HG03378 (cell line): ENCODE results near the gene CSTF3.
"Not testable (repeated sequence)": the region's sequence is repeated elsewhere in the genome, so short reads cannot be mapped to it uniquely, and the experiment has no call there.

ENCODE experiments used
- ATAC-seq: cut with Tn5 transposase; IDR thresholded peaks from one replicate; pipeline ENCODE4 v1.9.1; 2021; ENCODE audit warnings: mild to moderate bottlenecking, moderate library complexity; ENCODE audit not compliant: unreplicated experiment

CSTF3 gene

DNA sequence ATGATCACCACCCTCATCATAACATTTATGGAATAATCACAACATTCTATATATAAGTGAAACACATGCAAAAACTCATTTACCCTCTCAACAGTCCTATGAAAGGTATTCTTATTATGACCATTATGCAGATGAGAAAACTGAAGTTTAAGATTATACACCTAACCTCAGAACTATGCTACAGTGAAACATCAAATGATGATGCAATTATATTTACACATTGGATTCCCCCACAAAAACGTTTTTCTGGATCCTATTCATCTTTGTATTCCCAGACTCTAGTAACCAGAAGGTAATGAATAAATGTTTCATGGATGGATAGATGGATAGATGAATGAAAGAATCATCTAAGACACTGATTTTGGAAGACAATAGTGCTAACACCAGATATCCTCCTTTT is 67.1 kb downstream of the CSTF3 start:
- ATAC-seq, result no peak

DNA sequence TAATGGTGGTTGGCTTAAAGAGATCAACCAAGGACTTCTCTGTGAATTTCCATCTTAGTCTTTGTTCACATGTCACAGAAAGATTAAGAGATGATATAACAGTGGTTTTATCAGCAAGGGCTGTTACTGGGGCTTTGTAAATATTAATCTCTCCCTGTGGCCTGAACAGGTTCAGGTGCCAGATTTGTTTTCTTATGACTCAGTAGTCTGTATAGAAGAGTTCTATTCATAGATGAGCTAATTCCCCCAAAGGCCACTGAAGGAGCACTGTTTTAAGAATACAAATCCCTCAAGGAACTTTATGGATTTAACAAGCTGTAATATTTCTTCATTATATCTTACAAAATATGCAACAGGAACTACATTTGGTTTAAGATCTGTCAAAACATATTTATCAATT is 71.5 kb downstream of the CSTF3 start:
- no peak for ATAC-seq

DNA sequence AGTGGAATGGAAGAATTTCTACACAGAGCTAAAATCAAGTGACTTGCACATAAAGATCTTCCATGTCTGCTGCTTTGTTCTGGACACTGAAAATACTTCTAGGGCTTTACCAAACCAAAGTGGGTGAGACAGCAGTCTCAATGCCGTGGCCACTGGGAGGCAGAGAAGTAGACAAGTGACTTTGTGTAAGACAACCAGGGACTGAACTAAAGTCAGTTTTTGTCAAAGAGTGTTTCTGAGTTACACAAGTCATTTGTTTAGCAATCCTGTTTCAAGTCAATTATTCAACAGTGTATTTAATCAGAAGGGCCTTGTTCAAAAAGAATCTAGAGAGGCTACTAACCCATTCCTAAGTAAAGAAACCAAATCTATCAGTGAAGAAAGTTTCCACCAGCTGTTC is 75.3 kb downstream of the CSTF3 start:
- ATAC-seq, result no peak

DNA sequence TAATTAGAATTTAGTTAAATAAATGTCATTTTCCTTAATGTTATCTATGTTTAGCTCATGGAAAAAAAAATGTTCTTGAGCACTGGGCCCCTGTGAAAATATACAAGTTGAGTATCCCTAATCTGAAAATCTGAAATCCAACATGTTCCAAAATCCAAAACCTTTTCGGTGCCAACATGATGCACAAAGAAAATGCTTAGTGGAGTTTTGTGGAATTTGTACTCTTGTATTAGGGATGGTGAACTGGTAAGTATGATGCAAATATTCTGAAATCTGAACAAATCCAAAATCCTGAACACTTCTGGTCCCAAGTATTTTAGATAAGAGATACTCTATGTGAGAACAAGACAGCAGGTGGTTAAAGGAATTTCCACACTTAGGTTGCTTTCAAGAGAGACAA is 77.4 kb downstream of the CSTF3 start:
- ATAC-seq, result no peak

DNA sequence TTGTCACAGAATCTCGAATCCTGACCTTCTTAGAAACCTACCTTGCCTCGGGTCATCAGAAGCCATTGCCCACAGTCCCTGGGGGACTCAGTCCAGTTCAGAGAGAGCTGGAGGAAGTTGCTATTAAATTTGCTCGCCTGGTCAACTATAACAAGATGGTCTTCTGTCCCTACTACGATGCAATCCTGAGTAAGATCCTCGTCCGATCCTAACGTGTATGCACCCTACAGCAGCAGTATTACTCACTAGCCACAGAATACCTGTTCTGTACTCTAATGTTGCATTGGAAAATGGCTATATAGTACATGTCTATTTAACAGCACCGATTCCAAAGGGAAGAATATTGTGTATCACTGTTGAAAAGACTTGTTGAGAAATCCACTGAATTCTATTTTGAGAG is 88.8 kb downstream of the CSTF3 start:
- ATAC-seq, result no peak

DNA sequence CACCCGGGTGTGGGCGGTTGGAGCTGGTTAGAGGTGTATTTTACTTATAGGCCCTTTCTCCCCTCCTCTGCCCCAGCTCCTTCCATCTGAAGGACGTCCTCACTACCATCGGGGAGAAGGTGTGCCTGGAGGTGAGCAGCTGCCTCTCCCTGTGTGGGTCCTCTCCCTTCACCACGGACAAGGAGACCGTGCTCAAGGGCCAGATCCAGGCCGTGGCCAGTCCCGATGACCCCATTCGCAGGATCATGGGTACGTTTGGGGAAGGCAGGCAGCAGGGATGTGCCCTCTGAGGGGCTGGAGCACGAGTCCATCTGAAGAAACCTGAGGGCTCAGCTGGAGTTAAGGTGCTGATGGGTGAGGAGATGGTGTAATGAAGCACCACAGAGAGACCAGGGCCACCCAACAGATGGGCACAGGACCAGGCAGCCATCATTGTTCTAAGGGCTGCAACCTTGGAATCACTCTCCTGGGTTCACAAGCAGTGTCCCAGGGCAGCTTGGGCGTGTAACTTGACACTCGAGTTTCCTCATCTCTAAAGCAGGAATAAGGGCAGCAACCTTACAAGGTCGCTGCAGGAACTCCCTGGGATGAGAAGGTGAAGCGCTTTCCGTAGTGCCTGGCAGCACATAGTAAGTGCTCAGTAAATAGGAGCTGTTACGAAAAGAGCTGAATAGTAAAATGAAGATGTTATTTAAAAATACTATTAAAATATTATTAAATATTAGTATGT is 92.5 kb downstream of the CSTF3 start:
- ATAC-seq, result no peak

DNA sequence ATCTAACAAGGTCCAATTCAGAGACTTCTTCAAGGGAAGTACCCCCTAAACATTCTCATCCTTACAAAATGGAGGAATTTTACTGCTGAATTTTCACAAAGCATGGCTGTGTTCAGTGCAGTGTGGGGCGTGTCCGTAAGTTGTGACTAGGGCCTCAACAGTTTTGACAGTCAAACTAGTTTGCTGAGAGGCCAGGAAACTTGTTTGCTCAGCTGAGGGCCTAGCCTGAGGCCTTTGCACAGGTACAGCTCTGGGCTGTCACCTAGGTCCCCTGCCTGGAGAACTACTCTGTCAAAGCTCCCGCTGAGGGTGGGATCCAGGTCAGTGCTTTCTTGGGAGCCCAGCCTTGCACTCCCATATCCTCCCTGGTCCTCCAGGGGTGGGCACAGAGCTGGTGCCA is 94.0 kb downstream of the CSTF3 start:
- ATAC-seq, result no peak

DNA sequence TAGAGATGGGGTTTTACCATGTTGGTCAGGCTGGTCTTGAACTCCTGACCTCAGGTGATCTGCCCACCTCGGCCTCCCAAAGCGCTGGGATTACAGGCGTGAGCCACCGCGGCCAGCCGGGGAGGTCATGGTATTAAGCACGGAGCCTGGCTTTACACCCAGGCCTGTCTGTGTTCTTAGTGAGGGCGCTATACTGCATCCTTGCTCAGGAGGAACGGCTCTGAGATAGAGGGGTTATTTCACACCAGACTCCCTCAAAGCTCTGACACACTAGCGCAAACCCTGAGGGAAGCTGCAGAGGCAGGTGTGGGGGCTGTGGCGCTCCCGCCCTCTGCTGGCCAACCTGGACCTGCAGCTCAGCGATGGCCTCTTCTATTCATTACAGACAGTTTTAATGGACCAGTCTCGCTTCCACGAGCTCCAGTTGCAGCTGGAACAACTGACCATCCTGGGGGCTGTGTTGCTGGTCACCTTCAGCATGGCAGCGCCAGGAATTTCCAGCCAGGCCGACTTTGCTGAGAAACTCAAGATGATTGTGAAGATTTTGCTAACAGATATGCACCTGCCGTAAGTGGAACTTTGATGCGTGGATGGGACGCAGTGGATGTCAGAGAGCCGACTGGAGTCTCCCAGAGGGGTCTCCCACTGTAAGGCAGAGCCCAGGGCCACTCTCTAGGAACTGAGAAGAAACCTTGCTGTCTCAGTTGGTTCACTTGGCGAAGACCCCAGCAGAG is 95.7 kb downstream of the CSTF3 start:
- no peak for ATAC-seq

DNA sequence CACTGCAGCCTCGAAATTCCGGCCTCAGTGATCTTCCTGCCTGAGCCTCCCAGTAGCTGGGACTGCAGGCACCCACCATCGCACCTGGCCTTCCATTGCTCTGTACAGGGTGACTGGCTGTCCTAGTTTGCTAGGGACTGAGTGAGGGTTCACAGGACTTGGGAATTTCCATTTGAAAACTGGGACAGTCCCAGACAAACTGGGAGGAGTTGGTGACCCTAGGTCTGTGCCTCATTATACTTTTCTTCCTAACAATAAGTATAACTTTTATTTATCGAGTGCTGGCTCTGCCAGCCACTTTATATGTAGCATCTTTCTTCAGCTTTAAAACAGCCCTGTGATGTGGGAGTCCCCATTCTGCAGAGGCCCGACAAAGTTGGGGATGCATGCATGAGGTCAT is 96.4 kb downstream of the CSTF3 start:
- ATAC-seq, result no peak

DNA sequence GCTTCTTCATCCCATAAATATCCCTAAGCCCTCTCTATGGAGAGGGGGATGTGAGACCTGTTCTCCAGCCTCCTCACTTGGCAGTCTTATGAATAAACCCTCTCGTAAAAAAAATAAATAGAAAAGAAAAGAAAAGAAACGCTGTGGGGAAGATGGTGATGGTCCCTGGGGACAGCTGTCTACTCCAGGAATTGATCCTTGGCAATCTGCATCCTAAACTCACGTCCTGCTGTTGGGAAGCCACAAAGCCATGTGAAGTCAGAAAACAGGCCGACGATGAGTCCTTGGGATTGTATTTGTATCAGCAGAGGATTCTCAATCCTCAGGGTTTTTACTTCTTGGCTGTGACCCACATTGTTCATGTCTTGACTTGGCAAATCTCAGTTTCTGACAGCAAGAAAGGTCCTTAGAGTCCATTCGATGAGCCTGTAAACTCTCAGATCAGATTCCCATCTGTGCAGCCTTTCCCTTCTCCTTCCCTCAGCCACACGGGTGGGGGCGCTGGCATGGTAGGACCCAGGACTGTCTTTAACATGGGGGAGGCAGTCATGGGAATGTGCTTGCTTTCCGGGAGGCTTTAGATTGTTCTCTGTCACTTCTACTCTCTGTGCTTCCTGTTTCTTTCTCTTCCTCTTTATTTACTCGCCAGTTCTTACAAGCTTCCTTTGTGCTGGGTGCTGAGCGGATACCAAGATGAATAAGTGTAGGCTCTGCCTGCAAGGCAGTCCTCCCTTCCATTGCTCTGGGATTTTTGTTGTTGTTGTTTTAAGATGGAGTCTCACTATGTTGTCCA is 97.1 kb downstream of the CSTF3 start:
- ATAC-seq, result no peak

DNA sequence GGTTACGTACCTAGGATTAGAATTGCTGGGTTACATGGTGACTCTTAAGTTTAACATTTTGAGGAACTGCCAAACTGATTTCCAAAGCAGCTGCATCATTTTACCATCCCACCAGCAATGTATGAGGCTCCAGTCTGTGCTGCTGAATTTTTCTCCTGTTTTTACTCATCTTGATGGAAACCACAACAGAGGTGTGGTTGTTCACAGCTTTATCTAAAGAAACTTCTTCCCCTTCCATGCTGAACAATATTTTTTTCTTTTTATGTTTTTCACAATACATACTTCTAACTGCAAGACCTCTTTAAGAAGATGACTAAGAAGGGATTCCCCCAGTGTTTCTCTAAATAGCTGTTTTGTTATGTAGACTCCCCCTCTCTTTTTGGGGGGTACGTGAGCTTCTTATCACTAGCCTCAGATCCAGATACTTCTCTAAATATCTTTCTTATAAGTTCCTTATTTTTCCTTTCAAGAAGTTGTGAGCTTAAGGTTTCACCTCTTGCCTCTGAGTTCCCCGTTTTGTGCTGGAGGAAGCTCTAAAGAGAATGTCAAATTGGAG is 97.9 kb downstream of the CSTF3 start:
- ATAC-seq, result peak; percentile 60

DNA sequence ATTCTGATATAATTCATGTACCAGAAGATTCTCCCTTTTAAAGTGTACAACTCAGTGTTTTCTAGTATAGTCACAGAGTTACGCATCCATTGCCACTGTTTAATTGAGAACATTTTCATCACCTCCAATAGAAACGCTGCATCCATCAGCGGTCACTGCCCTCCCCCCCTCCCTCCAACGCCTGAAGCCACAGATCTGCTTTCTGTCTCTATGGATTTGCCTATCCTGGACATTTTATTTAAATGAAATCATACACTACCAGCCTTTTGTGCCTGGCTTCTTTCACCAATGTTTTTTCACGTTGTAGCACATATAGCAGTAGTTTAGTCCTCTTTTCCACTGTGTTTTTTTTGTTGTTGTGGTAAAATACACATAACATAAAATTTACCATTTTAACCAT is 99.1 kb downstream of the CSTF3 start:
- no peak for ATAC-seq

DNA sequence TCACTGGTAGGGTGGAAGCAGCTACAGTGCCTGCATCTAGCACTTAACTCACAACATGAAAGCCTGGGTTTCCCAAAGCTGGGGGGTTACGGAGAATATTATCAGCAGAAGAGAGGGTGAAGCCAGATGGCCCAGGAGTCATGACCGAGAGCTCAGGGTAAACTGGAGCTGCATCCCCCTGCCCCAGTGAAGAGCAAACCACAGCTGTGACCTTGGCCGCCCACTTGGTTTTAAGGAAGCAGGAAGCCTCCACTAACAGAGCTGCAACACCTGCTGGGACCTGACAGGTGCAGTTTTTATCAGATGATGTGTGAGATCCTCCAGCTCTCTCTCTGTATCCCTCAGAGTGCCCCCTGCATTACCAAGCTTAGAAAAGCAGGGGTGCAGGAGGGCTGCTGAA is 101.0 kb downstream of the CSTF3 start:
- ATAC-seq, result no peak

DNA sequence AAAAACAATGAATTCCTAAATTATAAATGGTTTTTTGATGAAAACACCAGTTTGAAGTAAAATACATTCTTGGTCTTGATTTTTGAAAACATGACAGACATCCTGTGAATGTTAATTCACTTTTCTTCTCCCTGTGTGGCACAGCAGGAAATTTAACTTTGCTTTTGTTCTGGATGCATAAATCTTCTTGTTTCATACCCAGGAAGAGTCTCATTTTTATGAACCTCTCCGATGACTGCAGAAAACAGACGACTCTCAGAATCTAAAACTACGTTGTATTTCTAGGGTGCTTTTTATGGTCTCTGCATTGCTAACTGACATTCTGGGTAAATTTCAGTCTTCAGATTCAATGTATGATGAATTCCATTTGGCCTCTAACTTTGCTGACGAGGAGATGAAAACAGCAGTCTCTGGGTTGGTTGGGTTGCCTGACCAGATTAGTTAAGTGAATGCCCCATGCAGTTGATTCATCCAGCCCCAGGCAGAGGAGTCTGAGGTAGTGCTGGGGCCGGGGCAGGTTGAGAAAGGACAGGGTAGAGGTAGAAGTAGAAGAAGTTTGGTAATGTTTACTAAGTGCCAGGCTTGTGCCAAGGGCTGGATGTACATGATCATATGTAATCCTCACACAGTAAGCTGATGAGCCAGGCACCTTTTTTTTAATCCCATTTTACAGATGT is 101.8 kb downstream of the CSTF3 start:
- ATAC-seq, result no peak

DNA sequence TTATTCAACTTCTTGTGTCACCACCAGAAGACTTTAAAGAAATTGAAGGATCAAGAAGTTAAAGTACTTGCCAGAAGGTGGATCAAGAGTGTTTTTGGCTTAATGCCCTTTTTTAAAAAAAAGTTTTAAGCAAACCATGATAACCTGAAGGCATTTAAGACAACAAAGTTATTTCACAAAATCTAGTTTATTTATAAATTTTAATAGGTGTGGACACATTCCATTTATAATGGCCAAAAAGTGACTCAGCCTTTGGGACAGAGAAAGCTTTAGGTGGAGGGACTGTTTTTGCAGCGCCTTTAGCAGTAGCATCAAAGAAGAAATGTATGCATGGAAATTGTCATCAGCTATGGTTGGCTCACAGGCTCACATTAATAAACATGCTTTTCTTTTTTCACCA is 104.0 kb downstream of the CSTF3 start:
- ATAC-seq, result no peak

DNA sequence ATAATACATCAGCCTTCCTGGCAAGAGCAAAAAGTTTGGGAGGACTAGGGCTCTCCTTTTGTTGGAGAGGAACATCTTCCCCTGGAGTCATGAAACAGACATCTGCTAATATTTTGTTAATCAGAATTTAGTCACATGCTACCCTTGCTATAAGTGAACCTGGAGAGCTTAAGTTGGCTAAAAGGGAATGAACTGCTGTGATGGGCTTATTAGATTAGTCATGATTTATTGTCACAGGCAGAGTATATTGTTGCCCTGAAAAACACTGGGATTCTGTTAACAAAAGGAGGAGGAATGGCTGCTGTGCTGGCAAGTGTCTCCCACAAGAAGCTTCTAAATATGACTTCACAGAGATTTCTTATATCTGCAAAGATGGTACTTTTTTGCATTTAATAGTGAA is 105.9 kb downstream of the CSTF3 start:
- no peak for ATAC-seq

DNA sequence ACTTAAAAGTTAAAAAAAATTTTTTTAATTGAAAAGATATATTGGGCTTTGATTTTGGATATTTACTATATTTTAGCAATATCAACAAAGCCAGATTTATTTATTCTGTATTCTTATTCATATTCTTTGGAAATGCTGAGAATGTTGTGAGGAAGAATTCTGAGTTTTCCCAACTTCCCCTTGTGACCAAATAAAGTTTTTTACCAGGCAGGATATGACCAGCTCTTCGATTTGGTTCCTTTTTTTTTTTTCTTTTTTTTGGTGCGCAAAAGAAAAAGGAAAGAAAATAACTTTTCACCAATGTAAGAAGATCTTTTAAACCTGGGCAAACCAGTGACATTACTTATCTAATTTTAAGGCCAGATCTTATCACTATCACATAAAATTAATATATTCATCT is 109.0 kb downstream of the CSTF3 start:
- no peak for ATAC-seq

DNA sequence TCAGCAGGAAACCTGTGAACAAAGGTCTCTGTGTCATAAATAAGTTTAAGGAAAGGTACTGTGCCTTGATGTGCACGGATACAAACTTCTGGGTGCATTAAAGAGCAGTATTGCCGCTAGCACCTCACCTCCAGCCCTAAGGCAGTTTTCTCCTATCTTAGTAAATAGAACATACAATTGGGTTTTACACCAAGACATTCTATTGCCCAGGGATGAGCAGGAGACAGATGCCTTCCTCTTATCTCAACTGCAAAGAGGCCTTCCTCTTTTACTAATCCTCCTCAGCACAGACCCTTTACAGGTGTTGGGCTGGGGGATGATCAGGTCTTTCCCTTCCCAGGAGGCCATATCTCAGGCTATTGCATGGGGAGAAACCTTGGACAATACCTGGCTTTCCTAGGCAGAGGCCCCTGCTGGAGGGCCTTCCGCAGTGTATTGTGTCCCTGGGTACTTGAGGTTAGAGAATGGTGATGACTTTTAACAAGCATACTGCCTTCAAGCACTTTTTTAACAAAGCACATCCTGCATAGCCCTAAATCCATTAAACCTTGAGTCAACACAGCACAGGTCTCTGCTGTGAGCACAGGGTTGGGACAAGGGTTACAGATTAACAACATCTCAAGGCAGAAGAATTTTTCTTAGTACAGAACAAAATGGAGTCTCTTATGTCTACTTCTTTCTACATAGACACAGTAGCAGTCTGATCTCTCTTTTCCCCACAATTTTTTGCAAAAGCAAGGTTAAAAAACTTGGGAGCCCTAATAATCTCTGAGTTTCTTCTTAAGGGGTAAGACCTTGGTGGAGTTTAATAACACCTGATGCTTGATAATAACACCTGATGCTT is 111.5 kb downstream of the CSTF3 start:
- not testable (repeated sequence) for ATAC-seq

DNA sequence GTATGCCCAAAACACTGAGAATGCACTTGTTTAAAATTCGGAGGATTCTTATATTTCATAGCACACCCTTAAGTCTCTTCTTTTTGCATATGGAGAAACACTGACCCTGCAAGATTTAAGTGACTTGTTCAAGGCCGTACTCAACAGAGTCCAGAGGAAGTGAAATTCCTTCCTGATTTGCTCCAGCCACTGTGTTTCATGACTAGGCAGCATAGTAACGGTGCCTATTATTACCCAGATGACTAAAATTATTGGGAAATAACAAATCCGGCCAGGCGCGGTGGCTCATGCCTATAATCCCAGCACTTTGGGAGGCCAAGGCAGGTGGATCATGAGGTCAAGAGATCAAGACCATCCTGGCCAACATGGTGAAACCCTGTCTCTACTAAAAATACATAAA is 112.6 kb downstream of the CSTF3 start:
- not testable (repeated sequence) for ATAC-seq
